Naive thymus-derived CD8-positive, alpha-beta T cell (primary cell): Measurements from ENCODE around the gene SCT. TPM values are rescaled to one million over a fixed set of nuclear protein-coding genes. Genes with fewer than 3 reads are reported as not detected.
A peak's percentile ranks its signal among the peaks of the same experiment; 100 is the strongest.

ENCODE experiments used
- ATAC-seq, 2 donors: fragments of 150-1000 bp; cut with Tn5 transposase in 1 of 2; sonication (Bioruptor Pico), chemical (Tn5 transposase) in 1 of 2; 1 replicate in 1 of 2; 2 replicates in 1 of 2; pipeline ENCODE4 v1.10.0; 2021; ENCODE audit warnings: mild to moderate bottlenecking in 2 of 2, moderate library complexity in 2 of 2
- POLR2A ChIA-PET: fragments of 350-600 bp; sonication (Branson Sonifier 250); formaldehyde crosslinking; loops from one replicate; lab custom pipeline; 2021; ENCODE audit warnings: antibody characterized with exemption; lab: Charles Lee
- DNase-seq, 10 donors: peaks; one replicate each; pipeline versions ENCODE4 v3.0.0 to v3.0.0-alpha.2; 2020 to 2022
- H3K27ac Mint-ChIP-seq, 10 donors: one replicate each; pipeline ENCODE4 v1.8.0; 2020 to 2022; ENCODE audit warnings: mild to moderate bottlenecking in 10 of 10, mixed read lengths in 10 of 10, moderate library complexity in 4 of 10, inconsistent platforms in 1 of 10
- H3K27me3 Mint-ChIP-seq, 5 donors: one replicate each; pipeline ENCODE4 v1.8.0; 2021 to 2022; ENCODE audit warnings: mixed read lengths in 5 of 5
- H3K36me3 Mint-ChIP-seq, 3 donors: one replicate each; pipeline ENCODE4 v1.8.0; 2020 to 2022; ENCODE audit warnings: mixed read lengths in 3 of 3, mild to moderate bottlenecking in 2 of 3, inconsistent platforms in 1 of 3
- H3K4me1 Mint-ChIP-seq, 4 donors: one replicate each; pipeline ENCODE4 v1.8.0; 2021 to 2022; ENCODE audit warnings: mixed read lengths in 4 of 4
- H3K4me3 Mint-ChIP-seq, 10 donors: one replicate each; pipeline ENCODE4 v1.8.0; 2020 to 2022; ENCODE audit warnings: mild to moderate bottlenecking in 10 of 10, mixed read lengths in 10 of 10, moderate library complexity in 6 of 10, inconsistent platforms in 1 of 10
- H3K9me3 Mint-ChIP-seq, 9 donors: one replicate each; pipeline ENCODE4 v1.8.0; 2020 to 2022; ENCODE audit warnings: mixed read lengths in 9 of 9, mild to moderate bottlenecking in 3 of 9, inconsistent platforms in 1 of 9, moderate library complexity in 1 of 9
- polyA plus RNA-seq, 3 donors: library from polyadenylated mRNA; unstranded; fragments of 300-500 nt; fragmentation: Illumina TruSeq; gene quantifications; one replicate each; pipeline ENCODE4 v1.2.3, GENCODE V29; 2021
- total RNA-seq, 8 experiments: library from RNA in 2 of 8; stranded (reverse) in 2 of 8; gene quantifications; one replicate each; pipeline ENCODE4 v1.2.3 and lab custom pipeline; 2021 to 2026

The SCT gene
- total and polyA plus RNA-seq, 5 experiments from 2014 or later: not detected

DNA sequence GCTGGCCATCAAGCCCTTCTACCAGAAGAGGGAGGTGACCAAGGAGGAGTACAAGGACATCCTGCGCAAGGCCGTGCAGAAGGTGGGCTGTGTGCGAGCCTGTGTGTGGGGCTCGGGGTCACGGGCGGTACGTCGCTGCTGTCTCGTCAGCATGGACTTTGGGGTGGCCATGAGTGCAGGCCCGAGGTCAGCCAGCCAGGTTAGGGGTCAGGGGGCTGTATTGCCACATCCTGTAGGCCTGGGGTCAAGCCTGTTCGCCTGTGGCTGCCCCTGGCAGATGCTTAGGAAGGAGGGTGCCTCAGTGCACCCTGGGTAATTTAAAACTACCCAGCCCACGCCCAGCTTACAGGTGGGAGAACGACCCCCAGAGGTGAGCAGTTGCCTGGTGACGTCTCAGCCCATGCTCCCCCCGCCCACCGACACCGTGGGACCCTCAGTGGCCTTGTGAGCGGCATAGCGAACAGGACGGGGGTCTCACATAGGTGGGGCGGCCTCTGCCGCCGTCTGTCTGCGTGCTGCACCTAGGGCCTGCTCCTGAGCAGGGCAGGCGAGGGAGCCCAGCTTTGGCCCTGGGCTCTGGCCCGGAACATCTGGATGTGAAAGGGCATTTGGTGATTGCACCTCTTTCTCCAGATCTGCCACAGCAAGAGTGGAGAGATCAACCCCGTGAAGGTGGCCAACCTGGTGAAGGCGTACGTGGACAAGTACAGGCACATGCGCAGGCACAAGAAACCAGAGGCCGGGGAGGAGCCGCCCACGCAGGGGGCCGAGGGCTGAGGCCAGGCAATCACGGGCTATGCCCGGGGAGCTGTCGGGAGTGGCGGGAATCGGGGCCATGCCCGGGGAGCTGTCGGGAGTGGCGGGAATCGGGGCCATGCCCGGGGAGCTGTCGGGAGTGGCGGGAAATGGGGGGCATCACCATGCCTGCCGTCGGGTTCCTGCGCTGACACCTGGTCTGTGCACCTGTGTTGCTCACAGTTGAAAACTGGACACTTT lies 15.7 kb downstream of the SCT start:
- H3K36me3 Mint-ChIP-seq: peaks cover 0 to 41% (median 9%) of the 10 kb centered on the region in 3 donors
- POLR2A ChIA-PET: interaction anchor here (1.5 to 3.3 kb wide), 4 partner anchors 43 to 84 kb away, joined by 7 to 19 read pairs (median 9); partner anchors contain the start of genes DEAF1, LMNTD2, RASSF7 and TMEM80
- peaks cover 7 to 18% (median 15%) of the 10 kb centered on the region in 4 donors for H3K4me1 Mint-ChIP-seq
- H3K9me3 Mint-ChIP-seq: no peaks in the 10 kb centered on the region
- peak overlapping the region in 5 of 10 donors; percentile 19 to 40 (median 32) for H3K4me3 Mint-ChIP-seq
- H3K27me3 Mint-ChIP-seq: no peaks in the 10 kb centered on the region
- ATAC-seq (no peak), DNase-seq (no peak)
- peak overlapping the region in 8 of 10 donors; percentile 31 to 93 (median 84) for H3K27ac Mint-ChIP-seq

DNA sequence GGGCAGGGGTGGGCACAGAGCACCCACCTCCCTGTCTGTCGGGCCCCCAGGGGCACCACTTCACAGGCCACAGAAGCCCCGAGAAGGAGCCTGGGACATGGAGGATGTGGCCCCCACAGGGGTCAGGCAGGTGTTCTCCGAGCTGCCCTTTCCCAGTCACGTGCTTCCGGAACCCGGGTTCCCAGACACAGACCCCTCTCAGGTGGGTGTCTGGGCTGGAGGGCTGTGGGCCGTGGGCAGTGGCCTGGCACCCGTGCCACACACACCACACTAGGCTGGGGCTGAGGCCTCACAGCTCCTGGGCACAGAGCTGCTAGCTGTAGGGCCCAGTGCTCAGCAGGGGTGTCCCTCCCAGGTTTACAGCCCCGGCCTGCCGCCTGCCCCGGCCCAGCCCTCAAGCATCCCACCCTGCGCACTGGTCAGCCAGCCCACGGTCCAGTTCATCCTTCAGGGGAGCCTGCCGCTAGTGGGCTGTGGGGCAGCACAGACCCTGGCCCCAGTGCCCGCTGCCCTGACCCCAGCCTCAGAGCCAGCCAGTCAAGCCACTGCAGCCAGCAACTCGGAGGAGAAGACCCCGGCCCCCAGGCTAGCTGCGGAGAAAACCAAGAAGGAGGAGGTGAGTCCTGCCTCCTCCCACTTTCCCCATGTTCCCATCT lies 16.7 kb downstream of the SCT start:
- peaks cover 0 to 45% (median 9%) of the 10 kb centered on the region in 3 donors for H3K36me3 Mint-ChIP-seq
- H3K27me3 Mint-ChIP-seq: no peaks in the 10 kb centered on the region
- H3K9me3 Mint-ChIP-seq: no peaks in the 10 kb centered on the region
- H3K27ac Mint-ChIP-seq: peak overlapping the region in 3 of 10 donors; percentile 20 to 86 (median 80)
- no peak for DNase-seq
- peak overlapping the region in 2 of 10 donors; percentile 19 to 38 for H3K4me3 Mint-ChIP-seq
- no peak for ATAC-seq
- POLR2A ChIA-PET: interaction anchor here (2.7 kb wide), 1 partner anchor 42 kb away, joined by 8 read pairs; no protein-coding TSS in a partner anchor
- peaks cover 6 to 13% (median 12%) of the 10 kb centered on the region in 4 donors for H3K4me1 Mint-ChIP-seq

DNA sequence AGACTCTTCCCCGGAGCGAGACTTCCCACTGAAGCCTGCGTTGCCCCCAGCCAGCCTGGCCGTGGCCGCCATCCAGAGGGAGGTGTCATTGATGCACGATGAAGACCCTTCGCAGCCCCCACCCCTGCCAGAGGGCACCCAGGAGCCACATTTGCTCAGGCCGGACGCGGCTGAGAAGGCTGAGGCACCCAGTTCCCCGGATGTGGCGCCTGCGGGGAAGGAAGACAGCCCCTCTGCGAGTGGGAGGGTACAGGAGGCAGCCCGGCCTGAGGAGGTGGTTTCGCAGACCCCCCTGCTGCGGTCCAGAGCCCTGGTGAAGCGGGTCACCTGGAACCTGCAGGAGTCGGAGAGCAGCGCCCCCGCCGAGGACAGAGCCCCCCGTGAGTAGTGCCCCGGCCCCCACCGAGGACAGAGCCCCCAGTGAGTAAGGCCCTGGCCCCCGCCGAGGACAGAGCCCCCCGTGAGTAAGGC lies 17.6 kb downstream of the SCT start:
- H3K27ac Mint-ChIP-seq: peak overlapping the region in 2 of 10 donors; percentile 2 to 11
- peaks cover 0 to 53% (median 9%) of the 10 kb centered on the region in 3 donors for H3K36me3 Mint-ChIP-seq
- POLR2A ChIA-PET: interaction anchor here (1.7 kb wide), 1 partner anchor 34 kb away, joined by 4 read pairs; no protein-coding TSS in a partner anchor
- ATAC-seq (no peak), DNase-seq (no peak)
- H3K9me3 Mint-ChIP-seq: no peaks in the 10 kb centered on the region
- no peaks in the 10 kb centered on the region for H3K27me3 Mint-ChIP-seq
- H3K4me1 Mint-ChIP-seq: peaks cover 7 to 11% (median 8%) of the 10 kb centered on the region in 4 donors
- H3K4me3 Mint-ChIP-seq: no peak overlapping the region

DNA sequence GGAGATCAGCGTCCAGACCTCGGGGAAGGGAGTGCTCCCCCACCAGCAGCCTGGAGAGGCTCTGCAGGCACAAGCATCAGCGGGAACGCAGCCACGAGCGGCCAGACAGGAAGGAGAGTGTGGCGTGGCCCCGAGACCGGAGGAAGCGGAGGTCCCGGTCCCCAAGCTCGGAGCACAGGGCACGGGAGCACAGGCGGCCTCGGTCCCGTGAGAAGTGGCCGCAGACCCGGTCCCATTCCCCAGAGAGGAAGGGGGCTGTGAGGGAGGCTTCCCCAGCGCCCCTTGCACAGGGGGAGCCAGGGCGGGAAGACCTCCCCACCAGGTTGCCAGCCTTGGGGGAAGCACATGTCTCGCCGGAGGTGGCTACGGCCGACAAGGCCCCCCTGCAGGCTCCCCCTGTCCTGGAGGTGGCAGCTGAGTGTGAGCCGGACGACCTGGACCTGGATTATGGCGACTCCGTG lies 18.2 kb downstream of the SCT start:
- Mint-ChIP-seq H3K4me3 (no peak overlapping the region), H3K4me1 (peaks cover 4 to 6% (median 4%) of the 10 kb centered on the region in 4 donors), H3K27me3 (no peaks in the 10 kb centered on the region), H3K27ac (peak overlapping the region in 2 of 10 donors; percentile 43 to 82), H3K36me3 (peaks cover 0 to 58% (median 9%) of the 10 kb centered on the region in 3 donors), H3K9me3 (no peaks in the 10 kb centered on the region)
- DNase-seq (no peak), ATAC-seq (no peak)
- POLR2A ChIA-PET: interaction anchor here (1.7 kb wide), 1 partner anchor 33 kb away, joined by 4 read pairs; no protein-coding TSS in a partner anchor

DNA sequence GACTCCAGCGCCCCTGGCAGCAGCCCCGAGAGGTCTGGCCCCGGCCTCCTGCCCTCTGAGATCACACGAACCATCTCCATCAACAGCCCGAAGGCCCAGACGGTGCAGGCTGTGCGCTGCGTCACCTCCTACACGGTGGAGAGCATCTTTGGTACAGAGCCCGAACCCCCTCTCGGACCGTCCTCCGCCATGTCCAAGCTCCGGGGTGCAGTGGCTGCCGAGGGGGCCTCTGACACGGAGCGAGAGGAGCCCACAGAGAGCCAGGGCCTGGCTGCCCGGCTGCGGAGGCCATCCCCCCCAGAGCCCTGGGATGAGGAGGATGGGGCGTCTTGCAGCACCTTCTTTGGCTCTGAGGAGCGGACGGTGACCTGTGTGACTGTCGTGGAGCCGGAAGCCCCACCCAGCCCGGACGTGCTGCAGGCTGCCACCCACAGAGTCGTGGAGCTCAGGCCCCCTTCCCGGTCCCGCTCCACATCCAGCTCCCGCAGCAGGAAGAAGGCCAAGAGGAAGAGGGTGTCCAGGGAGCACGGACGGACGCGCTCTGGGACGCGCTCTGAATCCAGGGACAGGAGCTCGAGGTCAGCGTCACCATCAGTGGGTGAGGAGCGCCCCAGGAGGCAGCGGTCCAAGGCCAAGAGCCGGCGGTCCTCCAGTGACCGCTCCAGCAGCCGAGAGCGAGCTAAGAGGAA lies 18.9 kb downstream of the SCT start:
- no peak for DNase-seq
- H3K36me3 Mint-ChIP-seq: peaks cover 0 to 62% (median 9%) of the 10 kb centered on the region in 3 donors
- no peaks in the 10 kb centered on the region for H3K9me3 Mint-ChIP-seq
- peak overlapping the region in 3 of 10 donors; percentile 43 to 78 (median 72) for H3K27ac Mint-ChIP-seq
- H3K4me3 Mint-ChIP-seq: peak overlapping the region in 2 of 10 donors; percentile 5 to 26
- no peaks in the 10 kb centered on the region for H3K27me3 Mint-ChIP-seq
- POLR2A ChIA-PET: interaction anchor here (0.6 to 1.7 kb wide), 3 partner anchors 25 to 39 kb away, joined by 3 to 4 read pairs (median 3); no protein-coding TSS in a partner anchor
- peaks cover 2 to 5% (median 4%) of the 10 kb centered on the region in 4 donors for H3K4me1 Mint-ChIP-seq
- ATAC-seq: no peak

DNA sequence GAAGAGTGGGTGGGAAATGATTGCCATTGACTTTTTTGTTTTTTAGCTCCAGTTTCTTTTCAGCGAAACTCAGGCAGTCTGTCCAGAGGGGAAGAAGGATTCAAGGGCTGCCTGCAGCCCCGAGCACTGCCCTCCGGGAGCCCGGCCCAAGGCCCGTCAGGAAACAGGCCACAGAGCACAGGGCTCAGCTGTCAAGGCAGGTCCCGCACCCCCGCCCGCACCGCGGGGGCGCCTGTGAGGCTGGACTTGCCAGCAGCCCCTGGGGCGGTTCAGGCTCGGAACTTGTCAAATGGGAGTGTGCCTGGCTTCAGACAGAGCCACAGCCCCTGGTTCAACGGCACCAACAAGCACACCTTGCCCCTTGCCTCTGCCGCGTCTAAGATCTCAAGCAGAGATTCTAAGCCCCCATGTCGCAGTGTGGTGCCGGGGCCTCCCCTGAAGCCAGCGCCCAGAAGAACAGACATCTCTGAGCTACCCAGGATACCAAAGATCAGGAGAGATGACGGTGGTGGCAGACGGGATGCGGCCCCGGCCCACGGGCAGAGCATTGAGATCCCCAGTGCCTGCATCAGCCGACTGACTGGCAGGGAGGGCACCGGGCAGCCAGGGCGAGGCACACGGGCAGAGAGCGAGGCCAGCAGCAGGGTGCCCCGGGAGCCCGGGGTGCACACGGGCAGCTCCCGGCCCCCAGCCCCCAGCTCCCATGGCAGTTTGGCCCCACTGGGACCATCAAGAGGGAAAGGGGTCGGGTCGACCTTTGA lies 19.8 kb downstream of the SCT start:
- H3K27ac Mint-ChIP-seq: peak overlapping the region in 1 of 10 donors; percentile 70
- H3K4me3 Mint-ChIP-seq: no peak overlapping the region
- H3K27me3 Mint-ChIP-seq: no peaks in the 10 kb centered on the region
- POLR2A ChIA-PET: interaction anchor here (0.6 to 1.7 kb wide), 5 partner anchors 24 to 88 kb away, joined by 3 to 4 read pairs (median 3); partner anchors contain the start of genes DEAF1, PHRF1 and TMEM80
- DNase-seq (no peak), ATAC-seq (no peak)
- H3K9me3 Mint-ChIP-seq: no peaks in the 10 kb centered on the region
- H3K36me3 Mint-ChIP-seq: peaks cover 0 to 68% (median 9%) of the 10 kb centered on the region in 3 donors
- H3K4me1 Mint-ChIP-seq: peaks cover 2 to 3% (median 3%) of the 10 kb centered on the region in 4 donors

DNA sequence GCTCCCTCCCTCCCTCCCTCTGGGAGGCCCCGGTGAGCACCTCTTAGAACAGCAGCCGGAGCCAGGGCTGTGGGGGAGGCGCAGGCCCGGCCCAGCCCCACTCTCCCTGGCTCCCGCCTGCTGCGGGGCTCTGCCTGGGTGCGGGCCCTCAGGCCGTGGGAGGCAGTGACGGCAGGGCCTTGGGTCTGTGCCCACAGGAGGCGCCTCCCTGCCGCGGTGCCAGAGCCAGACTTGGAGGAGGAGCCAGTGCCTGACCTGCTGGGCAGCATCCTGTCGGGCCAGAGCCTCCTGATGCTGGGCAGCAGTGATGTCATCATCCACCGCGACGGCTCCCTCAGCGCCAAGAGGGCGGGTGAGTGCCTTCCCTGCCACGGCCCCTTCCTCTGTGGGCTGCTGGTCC lies 20.7 kb downstream of the SCT start:
- H3K4me1 Mint-ChIP-seq: peaks cover 0 to 1% (median 0%) of the 10 kb centered on the region in 4 donors
- ATAC-seq: no peak
- POLR2A ChIA-PET: no interaction called here

DNA sequence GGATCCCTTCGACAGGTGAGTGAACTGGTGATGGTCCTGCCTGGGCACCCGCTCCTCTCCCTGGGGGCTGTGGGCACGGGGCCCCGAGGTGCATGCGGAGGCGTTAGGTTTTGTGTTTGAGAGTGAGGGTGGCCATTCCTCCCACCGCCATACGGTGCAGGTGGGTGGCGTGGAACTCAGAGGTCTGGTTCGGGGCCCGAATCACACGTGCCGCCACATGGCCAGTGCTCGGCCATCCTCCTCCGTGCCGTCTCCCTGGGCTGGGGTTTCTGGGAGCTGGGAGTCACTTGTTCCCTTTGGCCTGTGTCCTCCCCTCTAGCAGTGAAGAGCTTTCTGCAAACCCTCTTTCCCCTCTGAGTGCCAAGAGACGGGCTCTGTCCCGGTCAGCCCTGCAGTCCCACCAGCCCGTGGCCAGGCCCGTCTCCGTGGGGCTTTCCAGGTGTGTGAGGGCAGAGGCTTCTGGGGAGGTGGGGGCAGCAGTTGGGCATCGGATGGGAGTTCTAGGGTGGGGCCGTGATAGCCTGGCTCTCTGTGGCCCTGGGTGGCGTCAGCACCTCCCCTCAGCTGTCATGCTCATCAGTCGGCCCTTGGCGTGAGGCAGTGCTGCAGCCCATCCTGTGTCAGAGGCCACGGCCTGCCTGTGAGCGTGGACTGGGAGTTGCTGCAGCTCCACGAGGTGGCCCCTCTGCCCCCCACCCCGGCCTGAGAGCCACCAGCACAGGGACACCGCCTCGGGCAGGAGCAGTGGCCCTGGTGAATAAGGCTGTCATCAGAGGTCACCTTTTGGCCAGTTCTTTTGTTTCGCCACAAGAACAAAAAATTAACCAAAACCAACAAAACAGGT lies 21.5 kb downstream of the SCT start:
- DNase-seq (no peak), ATAC-seq (no peak)
- Mint-ChIP-seq H3K27ac (peak overlapping the region in 1 of 10 donors; percentile 65), H3K9me3 (no peaks in the 10 kb centered on the region), H3K27me3 (no peaks in the 10 kb centered on the region), H3K4me1 (peaks cover 0 to 1% (median 0%) of the 10 kb centered on the region in 4 donors), H3K4me3 (no peak overlapping the region), H3K36me3 (peaks cover 0 to 70% (median 6%) of the 10 kb centered on the region in 3 donors)
- POLR2A ChIA-PET: no interaction called here

More for the DNA sequence above, 20.7 kb downstream of the SCT start:
- Mint-ChIP-seq H3K27me3 (no peaks in the 10 kb centered on the region), H3K4me3 (no peak overlapping the region), H3K36me3 (peaks cover 0 to 70% (median 6%) of the 10 kb centered on the region in 3 donors), H3K27ac (peak overlapping the region in 1 of 10 donors; percentile 15), H3K9me3 (no peaks in the 10 kb centered on the region)
- DNase-seq: peak in 1 of 10 donors; percentile 32

DNA sequence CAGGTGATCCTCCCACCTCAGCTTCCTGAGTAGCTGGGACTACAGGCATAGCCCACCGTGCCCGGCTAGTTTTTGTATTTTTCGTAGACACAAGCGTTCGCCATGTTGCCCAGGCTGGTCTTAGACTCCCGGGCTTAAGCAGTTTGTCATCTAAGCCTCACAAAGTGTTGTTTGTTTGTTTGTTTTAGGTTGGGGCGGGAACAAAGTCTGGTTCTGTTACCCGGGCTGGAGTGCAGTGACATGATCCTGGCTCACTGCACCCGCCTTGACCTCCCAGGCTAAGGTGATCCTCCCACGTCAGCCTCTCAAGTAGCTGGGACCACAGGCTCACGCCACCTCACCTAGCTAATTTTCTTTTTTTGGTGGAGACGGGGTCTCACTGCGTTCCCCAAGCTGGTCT lies 23.8 kb downstream of the SCT start:
- H3K27me3 Mint-ChIP-seq: no peaks in the 10 kb centered on the region
- H3K4me3 Mint-ChIP-seq: no peak overlapping the region
- H3K27ac Mint-ChIP-seq: peak overlapping the region in 1 of 10 donors; percentile 45
- H3K9me3 Mint-ChIP-seq: no peaks in the 10 kb centered on the region
- ATAC-seq: no peak
- DNase-seq: no peak
- POLR2A ChIA-PET: no interaction called here
- peaks cover 0 to 83% (median 7%) of the 10 kb centered on the region in 3 donors for H3K36me3 Mint-ChIP-seq
- H3K4me1 Mint-ChIP-seq: peaks cover 0 to 4% (median under 1%) of the 10 kb centered on the region in 4 donors

DNA sequence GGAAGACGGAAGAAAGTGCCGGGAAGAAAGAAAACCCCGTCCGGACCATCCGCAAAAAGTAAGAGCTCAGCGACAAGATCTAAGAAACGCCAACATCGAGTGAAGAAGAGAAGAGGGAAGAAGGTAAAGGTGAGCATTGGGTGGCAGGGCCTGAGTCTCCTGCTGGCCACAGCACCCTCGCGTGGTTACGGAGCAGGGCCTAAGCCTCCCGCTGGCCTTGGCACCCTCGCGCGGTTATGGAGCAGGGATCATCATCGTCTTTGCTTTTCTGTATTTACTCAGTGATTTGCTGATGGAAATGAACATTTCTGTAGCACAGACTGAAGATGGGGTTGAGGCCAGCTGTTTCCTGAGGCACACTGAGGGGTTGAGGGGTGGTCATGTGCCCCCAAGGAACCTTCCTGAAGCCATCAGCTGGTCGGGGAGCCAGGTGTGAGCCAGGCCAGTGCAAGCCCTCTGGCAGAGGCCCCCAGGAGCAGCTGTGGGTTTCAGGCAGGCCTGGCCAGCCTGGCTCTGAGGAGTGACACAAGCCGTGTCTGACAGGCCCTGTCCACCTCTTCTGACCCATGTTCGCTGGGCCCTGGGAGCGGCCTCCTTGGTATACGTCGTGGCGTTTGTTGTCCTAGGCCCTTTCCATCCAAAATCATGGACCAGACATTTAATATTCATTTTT lies 25.3 kb downstream of the SCT start:
- H3K27ac Mint-ChIP-seq: peak overlapping the region in 3 of 10 donors; percentile 24 to 68 (median 48)
- H3K27me3 Mint-ChIP-seq: no peaks in the 10 kb centered on the region
- DNase-seq (no peak), ATAC-seq (no peak)
- H3K36me3 Mint-ChIP-seq: peaks cover 0 to 82% (median 7%) of the 10 kb centered on the region in 3 donors
- H3K9me3 Mint-ChIP-seq: no peaks in the 10 kb centered on the region
- POLR2A ChIA-PET: interaction anchor here (0.8 to 1.1 kb wide), 2 partner anchors 11 to 12 kb away, joined by 4 to 9 read pairs; no protein-coding TSS in a partner anchor
- H3K4me1 Mint-ChIP-seq: peaks cover 0 to 4% (median under 1%) of the 10 kb centered on the region in 4 donors
- H3K4me3 Mint-ChIP-seq: peak overlapping the region in 1 of 10 donors; percentile 20
